NCI-H1048 (cell line): Measurements from ENCODE around the gene ZNF200.
"Not testable (repeated sequence)": the region's sequence is repeated elsewhere in the genome, so short reads cannot be mapped to it uniquely, and the experiment has no call there.

ENCODE experiments used
- DNase-seq: peaks from one replicate; lab custom pipeline; 2025; lab: John Stamatoyannopoulos, UW

Gene ZNF200

GRCh38 chr16:3234857-3235561 is at the start of gene ZNF200:
TSS of gene ZNF200 (minus strand) at chr16:3235158. CDS start at chr16:3233755, 1,403 bp downstream.
- DNase-seq = peak; percentile 13

GRCh38 chr16:3283543-3284447 is 48.8 kb upstream of the ZNF200 start:
- DNase-seq = no peak

- peak; percentile 82 for DNase-seq
These were observed 48.0 kb upstream of the ZNF200 start, which contains the start of gene ZNF263 for GRCh38 chr16:3282730-3283542. TSS of gene ZNF263 (plus strand) at chr16:3283491. CDS start at chr16:3283819, 328 bp downstream.

- DNase-seq = no peak
These were observed 47.3 kb upstream of the ZNF200 start for GRCh38 chr16:3282103-3282729.

GRCh38 chr16:3281222-3281820 is 46.4 kb upstream of the ZNF200 start:
- no peak for DNase-seq

- no peak for DNase-seq
These were observed 41.7 kb upstream of the ZNF200 start for GRCh38 chr16:3276679-3277078.

- no peak for DNase-seq
These were observed 40.0 kb upstream of the ZNF200 start for GRCh38 chr16:3274947-3275346.

- no peak for DNase-seq
These were observed 39.5 kb upstream of the ZNF200 start for GRCh38 chr16:3274490-3274889.

- DNase-seq = not testable (repeated sequence)
These were observed 36.3 kb upstream of the ZNF200 start for GRCh38 chr16:3271281-3271680.

GRCh38 chr16:3270718-3271117 is 35.8 kb upstream of the ZNF200 start:
- DNase-seq = not testable (repeated sequence)

GRCh38 chr16:3268294-3268693 is 33.3 kb upstream of the ZNF200 start:
- DNase-seq = no peak

- DNase-seq = no peak
These were observed 32.0 kb upstream of the ZNF200 start for GRCh38 chr16:3266873-3267537.

- DNase-seq = peak; percentile 69
These were observed 29.4 kb upstream of the ZNF200 start for GRCh38 chr16:3264137-3265036.

- no peak for DNase-seq
These were observed 27.6 kb upstream of the ZNF200 start for GRCh38 chr16:3262517-3262916.

GRCh38 chr16:3259836-3260235 is 24.9 kb upstream of the ZNF200 start:
- DNase-seq = no peak

- DNase-seq = no peak
These were observed 22.0 kb upstream of the ZNF200 start for GRCh38 chr16:3256866-3257465.

GRCh38 chr16:3256146-3256865 is 21.3 kb upstream of the ZNF200 start, which contains the start of gene MEFV:
TSS of gene MEFV (minus strand) at chr16:3256633. CDS start at chr16:3256587, 46 bp downstream.
- DNase-seq = no peak

- DNase-seq = no peak
These were observed 19.4 kb upstream of the ZNF200 start for GRCh38 chr16:3254309-3254708.
